Muscle layer of duodenum (tissue), 2 donors: ENCODE measurements around the gene ASAH2B.

Source experiments
- H3K27ac ChIP-seq: one replicate; pipeline ENCODE4 v1.7.0; 2013; ENCODE audit warnings: mild to moderate bottlenecking, low read length
- H3K27me3 ChIP-seq: one replicate; pipeline ENCODE4 v1.7.0; 2013; ENCODE audit warnings: low read depth, mild to moderate bottlenecking, control low read depth, low read length
- H3K36me3 ChIP-seq, 2 donors: one replicate each; pipeline ENCODE4 v1.7.0; 2013; ENCODE audit warnings: low read length in 2 of 2, control low read depth in 1 of 2, mild to moderate bottlenecking in 1 of 2; ENCODE audit not compliant: insufficient read depth in 2 of 2, control insufficient read depth in 1 of 2
- H3K4me1 ChIP-seq, 2 donors: one replicate each; pipeline ENCODE4 v1.7.0; 2013; ENCODE audit warnings: low read length in 2 of 2, mild to moderate bottlenecking in 2 of 2, control low read depth in 1 of 2, moderate library complexity in 1 of 2; ENCODE audit not compliant: insufficient read depth in 2 of 2, control insufficient read depth in 1 of 2
- H3K4me3 ChIP-seq, 2 donors: one replicate each; pipeline ENCODE4 v1.7.0; 2013; ENCODE audit warnings: low read length in 2 of 2, low read depth in 1 of 2, mild to moderate bottlenecking in 1 of 2
- H3K9me3 ChIP-seq, 2 donors: one replicate each; pipeline ENCODE4 v1.7.0; 2013; ENCODE audit warnings: low read length in 2 of 2, control low read depth in 1 of 2, mild to moderate bottlenecking in 1 of 2; ENCODE audit not compliant: control insufficient read depth in 1 of 2
- donor health status: healthy.

The ASAH2B gene

DNA sequence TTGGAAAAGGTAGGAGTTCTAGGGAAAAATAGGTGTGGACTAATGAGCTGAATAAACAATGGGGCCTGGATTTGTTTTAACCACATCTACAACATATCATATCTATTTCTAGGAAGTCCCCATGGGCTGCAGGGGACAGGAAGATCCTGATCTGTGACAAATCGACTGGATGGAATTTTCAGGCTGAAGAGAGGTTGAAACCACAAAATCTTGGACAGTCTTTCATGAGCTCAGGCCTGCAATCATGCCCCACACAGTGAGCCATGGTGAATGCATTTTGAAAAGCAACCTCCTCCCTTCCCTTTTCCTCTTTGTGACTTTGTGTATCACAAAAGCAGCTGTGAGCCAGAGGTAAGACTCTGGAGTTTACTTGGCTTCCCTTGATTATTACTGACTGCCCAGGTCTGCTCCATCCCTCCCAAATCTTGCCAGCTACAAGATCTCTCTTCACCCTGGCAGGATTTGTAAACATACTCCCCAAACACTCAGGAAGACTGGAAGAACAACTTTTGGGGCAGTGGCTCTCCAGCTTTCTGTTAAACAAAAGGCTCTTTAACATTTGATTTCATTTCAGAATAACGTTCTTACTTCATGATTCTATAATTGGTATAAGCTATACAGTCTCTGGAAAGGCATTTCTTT is 66.4 kb downstream of the ASAH2B start:
- Histone ChIP-seq H3K27ac (no peak overlapping the region), H3K4me3 (no peak overlapping the region), H3K27me3 (no peaks in the 10 kb centered on the region), H3K4me1 (no peaks in the 10 kb centered on the region), H3K9me3 (no peaks in the 10 kb centered on the region), H3K36me3 (no peaks in the 10 kb centered on the region)

DNA sequence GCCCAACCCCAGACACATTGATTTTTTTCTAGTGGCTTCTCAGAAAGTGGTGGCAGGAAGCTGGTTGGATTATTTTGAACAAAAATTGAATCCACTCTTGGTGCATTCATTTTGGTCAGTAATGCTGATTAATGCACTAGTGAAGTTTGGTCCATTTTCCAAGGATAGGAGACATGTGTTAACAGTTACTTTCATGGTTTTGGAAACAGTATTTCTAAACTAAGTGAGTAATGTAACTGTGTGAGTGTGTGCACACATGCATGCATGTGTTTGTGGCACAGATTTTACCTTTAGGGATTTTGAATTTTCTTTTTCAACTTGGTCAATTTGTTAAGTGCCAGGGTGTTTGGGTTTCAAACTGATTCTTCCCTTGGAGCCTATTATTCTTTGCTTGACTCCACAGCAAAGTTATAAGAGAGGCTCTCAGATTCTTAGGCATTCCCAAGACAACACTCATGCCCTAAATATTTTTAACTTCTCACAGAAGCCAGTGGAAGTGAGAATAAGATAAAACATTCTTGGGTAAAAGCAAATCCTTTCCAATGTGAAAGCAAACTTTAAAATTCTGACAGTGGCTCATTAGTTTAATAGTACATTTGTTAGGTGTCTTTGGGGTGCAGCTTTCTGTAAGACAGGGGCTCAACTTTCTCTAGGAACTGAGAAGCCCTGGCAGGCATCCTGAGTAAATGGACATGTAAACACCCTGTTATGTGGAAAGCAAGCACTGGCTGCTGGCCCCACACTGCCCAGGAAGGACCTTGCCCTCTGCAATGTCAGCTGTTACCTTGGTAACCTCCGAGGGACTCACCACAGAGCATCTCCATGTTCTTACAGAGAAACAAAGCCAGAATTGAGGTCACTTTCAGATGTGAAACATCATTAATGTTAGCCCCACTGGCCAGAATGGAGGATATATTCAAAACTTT is 68.4 kb downstream of the ASAH2B start:
- Histone ChIP-seq H3K4me1 (no peaks in the 10 kb centered on the region), H3K36me3 (no peaks in the 10 kb centered on the region), H3K4me3 (no peak overlapping the region), H3K27ac (no peak overlapping the region), H3K9me3 (no peaks in the 10 kb centered on the region), H3K27me3 (no peaks in the 10 kb centered on the region)
